ENCODE results near the gene TCF20.
A peak's percentile ranks its signal among the peaks of the same experiment; 100 is the strongest.

The TCF20 gene

GRCh38 chr22:42280140-42280539, 9.7 kb upstream of the TCF20 start:
- H3K4me3 Mint-ChIP-seq, result no peak overlapping the region
- no peaks in the 10 kb centered on the region for H3K36me3 Mint-ChIP-seq
- peaks cover 53% of the 10 kb centered on the region for H3K27me3 Mint-ChIP-seq

GRCh38 chr22:42279425-42280020, 9.1 kb upstream of the TCF20 start:
- peaks cover 24% of the 10 kb centered on the region for H3K4me1 Mint-ChIP-seq
- no peak for ATAC-seq
- H3K27ac Mint-ChIP-seq, result no peak overlapping the region
- H3K36me3 Mint-ChIP-seq, result no peaks in the 10 kb centered on the region
- no peaks in the 10 kb centered on the region for H3K9me3 Mint-ChIP-seq
- peaks cover 53% of the 10 kb centered on the region for H3K27me3 Mint-ChIP-seq
- H3K4me3 Mint-ChIP-seq, result no peak overlapping the region

More at GRCh38 chr22:42280140-42280539, 9.7 kb upstream of the TCF20 start:
- peaks cover 26% of the 10 kb centered on the region for H3K4me1 Mint-ChIP-seq
- no peaks in the 10 kb centered on the region for H3K9me3 Mint-ChIP-seq
- H3K27ac Mint-ChIP-seq, result no peak overlapping the region
- ATAC-seq, result no peak

- Mint-ChIP-seq H3K4me3 (no peak overlapping the region), H3K27ac (peak overlapping the region; percentile 1), H3K27me3 (peaks cover 41% of the 10 kb centered on the region), H3K9me3 (no peaks in the 10 kb centered on the region), H3K4me1 (peaks cover 15% of the 10 kb centered on the region), H3K36me3 (no peaks in the 10 kb centered on the region)
- peak; percentile 57 for ATAC-seq
These were observed 7.7 kb upstream of the TCF20 start for GRCh38 chr22:42277988-42278776.

- Mint-ChIP-seq H3K27me3 (peaks cover 32% of the 10 kb centered on the region), H3K36me3 (no peaks in the 10 kb centered on the region), H3K27ac (peak overlapping the region; percentile 1), H3K9me3 (no peaks in the 10 kb centered on the region), H3K4me1 (peaks cover 15% of the 10 kb centered on the region), H3K4me3 (no peak overlapping the region)
- ATAC-seq, result no peak
These were observed 6.8 kb upstream of the TCF20 start for GRCh38 chr22:42277232-42277753.

- H3K36me3 Mint-ChIP-seq, result no peaks in the 10 kb centered on the region
- no peak overlapping the region for H3K27ac Mint-ChIP-seq
- peaks cover 15% of the 10 kb centered on the region for H3K4me1 Mint-ChIP-seq
- peaks cover 19% of the 10 kb centered on the region for H3K27me3 Mint-ChIP-seq
- no peak overlapping the region for H3K4me3 Mint-ChIP-seq
- ATAC-seq, result no peak
- no peaks in the 10 kb centered on the region for H3K9me3 Mint-ChIP-seq
These were observed 5.5 kb upstream of the TCF20 start for GRCh38 chr22:42275970-42276369.

GRCh38 chr22:42275176-42275575, 4.7 kb upstream of the TCF20 start:
- H3K4me3 Mint-ChIP-seq, result no peak overlapping the region
- no peak overlapping the region for H3K27ac Mint-ChIP-seq
- no peaks in the 10 kb centered on the region for H3K36me3 Mint-ChIP-seq
- H3K27me3 Mint-ChIP-seq, result peaks cover 12% of the 10 kb centered on the region
- H3K4me1 Mint-ChIP-seq, result peaks cover 15% of the 10 kb centered on the region
- no peak for ATAC-seq
- H3K9me3 Mint-ChIP-seq, result no peaks in the 10 kb centered on the region

- no peak for ATAC-seq
- Mint-ChIP-seq H3K36me3 (no peaks in the 10 kb centered on the region), H3K27me3 (no peaks in the 10 kb centered on the region), H3K4me1 (peaks cover 20% of the 10 kb centered on the region), H3K4me3 (no peak overlapping the region), H3K27ac (no peak overlapping the region), H3K9me3 (no peaks in the 10 kb centered on the region)
These were observed 3.5 kb upstream of the TCF20 start for GRCh38 chr22:42273855-42274451.

GRCh38 chr22:42272431-42272999, 2.1 kb upstream of the TCF20 start:
- Mint-ChIP-seq H3K36me3 (no peaks in the 10 kb centered on the region), H3K27me3 (no peaks in the 10 kb centered on the region), H3K4me1 (peaks cover 15% of the 10 kb centered on the region), H3K4me3 (no peak overlapping the region), H3K9me3 (no peaks in the 10 kb centered on the region), H3K27ac (no peak overlapping the region)
- no peak for ATAC-seq

- H3K36me3 Mint-ChIP-seq, result no peaks in the 10 kb centered on the region
- no peaks in the 10 kb centered on the region for H3K27me3 Mint-ChIP-seq
- H3K27ac Mint-ChIP-seq, result no peak overlapping the region
- peaks cover 15% of the 10 kb centered on the region for H3K4me1 Mint-ChIP-seq
- no peak overlapping the region for H3K4me3 Mint-ChIP-seq
- H3K9me3 Mint-ChIP-seq, result no peaks in the 10 kb centered on the region
- no peak for ATAC-seq
These were observed 1.5 kb upstream of the TCF20 start for GRCh38 chr22:42271906-42272305.

GRCh38 chr22:42271191-42271813, 849 bp upstream of the TCF20 start:
- H3K4me3 Mint-ChIP-seq, result peak overlapping the region; percentile 53
- ATAC-seq, result no peak
- H3K36me3 Mint-ChIP-seq, result no peaks in the 10 kb centered on the region
- no peaks in the 10 kb centered on the region for H3K9me3 Mint-ChIP-seq
- no peak overlapping the region for H3K27ac Mint-ChIP-seq
- H3K27me3 Mint-ChIP-seq, result no peaks in the 10 kb centered on the region
- peaks cover 15% of the 10 kb centered on the region for H3K4me1 Mint-ChIP-seq

GRCh38 chr22:42270176-42270509, 310 bp downstream of the TCF20 start:
- no peaks in the 10 kb centered on the region for H3K9me3 Mint-ChIP-seq
- peaks cover 25% of the 10 kb centered on the region for H3K4me1 Mint-ChIP-seq
- peak overlapping the region; percentile 67 for H3K27ac Mint-ChIP-seq

GRCh38 chr22:42269432-42270175, 849 bp downstream of the TCF20 start:
- Mint-ChIP-seq H3K4me1 (peaks cover 30% of the 10 kb centered on the region), H3K4me3 (peak overlapping the region; percentile 84), H3K27me3 (no peaks in the 10 kb centered on the region), H3K27ac (peak overlapping the region; percentile 67), H3K9me3 (no peaks in the 10 kb centered on the region), H3K36me3 (no peaks in the 10 kb centered on the region)
- ATAC-seq, result peak; percentile 75

More at GRCh38 chr22:42270176-42270509, 310 bp downstream of the TCF20 start:
- peak overlapping the region; percentile 84 for H3K4me3 Mint-ChIP-seq
- ATAC-seq, result peak; percentile 79
- H3K36me3 Mint-ChIP-seq, result no peaks in the 10 kb centered on the region
- no peaks in the 10 kb centered on the region for H3K27me3 Mint-ChIP-seq

- peak overlapping the region; percentile 67 for H3K27ac Mint-ChIP-seq
- no peaks in the 10 kb centered on the region for H3K9me3 Mint-ChIP-seq
- peak overlapping the region; percentile 84 for H3K4me3 Mint-ChIP-seq
- peaks cover 37% of the 10 kb centered on the region for H3K4me1 Mint-ChIP-seq
- H3K27me3 Mint-ChIP-seq, result no peaks in the 10 kb centered on the region
- ATAC-seq, result no peak
- H3K36me3 Mint-ChIP-seq, result no peaks in the 10 kb centered on the region
These were observed 1.5 kb downstream of the TCF20 start for GRCh38 chr22:42268852-42269410.

- peaks cover 70% of the 10 kb centered on the region for H3K4me1 Mint-ChIP-seq
- no peaks in the 10 kb centered on the region for H3K9me3 Mint-ChIP-seq
- no peak overlapping the region for H3K4me3 Mint-ChIP-seq
- H3K36me3 Mint-ChIP-seq, result no peaks in the 10 kb centered on the region
- ATAC-seq, result no peak
- H3K27me3 Mint-ChIP-seq, result no peaks in the 10 kb centered on the region
- no peak overlapping the region for H3K27ac Mint-ChIP-seq
These were observed 5.1 kb downstream of the TCF20 start for GRCh38 chr22:42265321-42265720.

Measured in stimulated activated memory B cell treated with anti-CD40 and anti-IgM and Interleukin-4, amounts not matched to agents 10 μg/mL and 1 μg/mL and 100 μg/mL, for 72 hours (primary cell).